NCI-H2227 treated with DMSO at 0.1 percent for 48 hours (cell line): ENCODE data around the gene TENM4.
A peak's percentile ranks its signal among the peaks of the same experiment; 100 is the strongest.

ENCODE experiments used
- DNase-seq: peaks from one replicate; lab custom pipeline; 2025; lab: John Stamatoyannopoulos, UW

The TENM4 gene

GRCh38 chr11:79055856-79056631 is 384.8 kb downstream of the TENM4 start:
- no peak for DNase-seq

GRCh38 chr11:79054636-79055035 is 386.2 kb downstream of the TENM4 start:
- no peak for DNase-seq

- peak; percentile 9 for DNase-seq
Measured at GRCh38 chr11:79052544-79052943, 388.3 kb downstream of the TENM4 start.

GRCh38 chr11:79050786-79051185 is 390.0 kb downstream of the TENM4 start:
- DNase-seq, result no peak

- DNase-seq, result no peak
Measured at GRCh38 chr11:79049741-79050179, 391.1 kb downstream of the TENM4 start.

- no peak for DNase-seq
Measured at GRCh38 chr11:79047980-79048379, 392.9 kb downstream of the TENM4 start.

GRCh38 chr11:79047321-79047720 is 393.5 kb downstream of the TENM4 start:
- no peak for DNase-seq

GRCh38 chr11:79046366-79046765 is 394.5 kb downstream of the TENM4 start:
- DNase-seq, result no peak

GRCh38 chr11:79045800-79046304 is 395.0 kb downstream of the TENM4 start:
- DNase-seq, result no peak

- no peak for DNase-seq
Measured at GRCh38 chr11:79045018-79045799, 395.6 kb downstream of the TENM4 start.

- DNase-seq, result no peak
Measured at GRCh38 chr11:79044201-79044600, 396.6 kb downstream of the TENM4 start.

- no peak for DNase-seq
Measured at GRCh38 chr11:79043726-79044125, 397.1 kb downstream of the TENM4 start.

GRCh38 chr11:79042824-79043223 is 398.0 kb downstream of the TENM4 start:
- DNase-seq, result no peak

GRCh38 chr11:79040348-79040747 is 400.5 kb downstream of the TENM4 start:
- DNase-seq, result no peak

GRCh38 chr11:79039122-79039521 is 401.7 kb downstream of the TENM4 start:
- DNase-seq, result no peak

GRCh38 chr11:79035881-79036280 is 404.9 kb downstream of the TENM4 start:
- no peak for DNase-seq

- DNase-seq, result no peak
Measured at GRCh38 chr11:79033833-79034232, 407.0 kb downstream of the TENM4 start.

- no peak for DNase-seq
Measured at GRCh38 chr11:79030448-79030847, 410.4 kb downstream of the TENM4 start.

- no peak for DNase-seq
Measured at GRCh38 chr11:79028225-79028624, 412.6 kb downstream of the TENM4 start.

- no peak for DNase-seq
Measured at GRCh38 chr11:79026803-79027445, 413.9 kb downstream of the TENM4 start.

- DNase-seq, result no peak
Measured at GRCh38 chr11:79025622-79026021, 415.2 kb downstream of the TENM4 start.

- no peak for DNase-seq
Measured at GRCh38 chr11:79025097-79025496, 415.7 kb downstream of the TENM4 start.

GRCh38 chr11:79022265-79022664 is 418.6 kb downstream of the TENM4 start:
- no peak for DNase-seq
